Measurements from ENCODE around the gene BLACAT1.

- no peak for TF ChIP-seq CTCF (IDR thresholded peaks at IDR 0.05)
- no peak for TF ChIP-seq POLR2A (IDR thresholded peaks at IDR 0.05)
Measured at GRCh38 chr1:205423814-205424399, 31.9 kb downstream of the BLACAT1 start.
